ENCODE results near the gene DPP8.
A peak's percentile ranks its signal among the peaks of the same experiment; 100 is the strongest.

Gene DPP8

GRCh38 chr15:65516997-65517865 is at the start of gene DPP8:
DPP8 (minus strand) TSS chr15:65517689; CDS start chr15:65512553, 5,136 bp downstream.
- ChIA-PET POLR2A (interaction anchor here (0.6 to 1.2 kb wide), 6 partner anchors 77 to 1354 kb away, joined by 3 to 9 read pairs (median 5); partner anchors contain the start of gene RNU5B-1), CTCF (interaction anchor here (0.6 to 1.7 kb wide), 13 partner anchors 9 to 96 kb away, joined by 3 to 11 read pairs (median 3); partner anchors contain the start of genes HACD3 and INTS14)
- peak; percentile 99 for TF ChIP-seq CTCF (IDR thresholded peaks at IDR 0.05; ENCODE audit: control extremely low read depth, extremely low read depth, low read depth, missing control alignments)
- peak; percentile 92 for DNase-seq (ENCODE audit: extremely low spot score)

GRCh38 chr15:65561934-65562333 is 44.4 kb upstream of the DPP8 start:
- ChIA-PET CTCF (no interaction called here), POLR2A (no interaction called here)
- DNase-seq (ENCODE audit: extremely low spot score): no peak
- no peak for TF ChIP-seq CTCF (IDR thresholded peaks at IDR 0.05; ENCODE audit: control extremely low read depth, extremely low read depth, low read depth, missing control alignments)

GRCh38 chr15:65559941-65560340 is 42.5 kb upstream of the DPP8 start:
- no peak for TF ChIP-seq CTCF (IDR thresholded peaks at IDR 0.05; ENCODE audit: control extremely low read depth, extremely low read depth, low read depth, missing control alignments)
- CTCF ChIA-PET: interaction anchor here (1.8 kb wide), 1 partner anchor 159 kb away, joined by 4 read pairs; no protein-coding TSS in a partner anchor
- no peak for DNase-seq (ENCODE audit: extremely low spot score)
- POLR2A ChIA-PET: no interaction called here

- CTCF ChIA-PET: interaction anchor here (1.0 to 1.8 kb wide), 3 partner anchors 8 to 158 kb away, joined by 3 to 4 read pairs (median 4); no protein-coding TSS in a partner anchor
- POLR2A ChIA-PET: no interaction called here
- DNase-seq (ENCODE audit: extremely low spot score): no peak
- TF ChIP-seq CTCF (IDR thresholded peaks at IDR 0.05; ENCODE audit: control extremely low read depth, extremely low read depth, low read depth, missing control alignments): no peak
Measured at GRCh38 chr15:65558997-65559760, 41.7 kb upstream of the DPP8 start.

- no peak for TF ChIP-seq CTCF (IDR thresholded peaks at IDR 0.05; ENCODE audit: control extremely low read depth, extremely low read depth, low read depth, missing control alignments)
- POLR2A ChIA-PET: no interaction called here
- CTCF ChIA-PET: interaction anchor here (1.0 to 1.8 kb wide), 3 partner anchors 9 to 157 kb away, joined by 3 to 4 read pairs (median 3); no protein-coding TSS in a partner anchor
- no peak for DNase-seq (ENCODE audit: extremely low spot score)
Measured at GRCh38 chr15:65558336-65558735, 40.8 kb upstream of the DPP8 start.

- no peak for DNase-seq (ENCODE audit: extremely low spot score)
- ChIA-PET CTCF (interaction anchor here (0.7 to 1.6 kb wide), 4 partner anchors 18 to 171 kb away, joined by 3 read pairs; no protein-coding TSS in a partner anchor), POLR2A (no interaction called here)
- no peak for TF ChIP-seq CTCF (IDR thresholded peaks at IDR 0.05; ENCODE audit: control extremely low read depth, extremely low read depth, low read depth, missing control alignments)
Measured at GRCh38 chr15:65556622-65557021, 39.1 kb upstream of the DPP8 start.

All from GM10248 (cell line).